Measurements from ENCODE around the gene ZNF428.
"Not testable (repeated sequence)": the region's sequence is repeated elsewhere in the genome, so short reads cannot be mapped to it uniquely, and the experiment has no call there.

The ZNF428 gene

GRCh38 chr19:43619262-43620060 lies at the start of gene ZNF428:
ZNF428 (minus strand) TSS chr19:43619629; CDS start chr19:43614304, 5,325 bp downstream.
- DNase-seq (ENCODE audit: low read depth), result peak; percentile 67

- peak; percentile 100 for DNase-seq (ENCODE audit: low read depth)
Observed at GRCh38 chr19:43668406-43669109, 49.1 kb upstream of the ZNF428 start.

GRCh38 chr19:43667876-43668405 lies 48.5 kb upstream of the ZNF428 start:
- no peak for DNase-seq (ENCODE audit: low read depth)

- no peak for DNase-seq (ENCODE audit: low read depth)
Observed at GRCh38 chr19:43667126-43667875, 47.9 kb upstream of the ZNF428 start.

GRCh38 chr19:43664018-43664417 lies 44.6 kb upstream of the ZNF428 start:
- no peak for DNase-seq (ENCODE audit: low read depth)

GRCh38 chr19:43662487-43662886 lies 43.1 kb upstream of the ZNF428 start:
- DNase-seq (ENCODE audit: low read depth), result no peak

GRCh38 chr19:43660971-43661360 lies 41.5 kb upstream of the ZNF428 start:
- no peak for DNase-seq (ENCODE audit: low read depth)

GRCh38 chr19:43660301-43660970 lies 41.0 kb upstream of the ZNF428 start:
- DNase-seq (ENCODE audit: low read depth), result no peak

- no peak for DNase-seq (ENCODE audit: low read depth)
Observed at GRCh38 chr19:43658494-43658893, 39.1 kb upstream of the ZNF428 start.

GRCh38 chr19:43658001-43658400 lies 38.6 kb upstream of the ZNF428 start:
- no peak for DNase-seq (ENCODE audit: low read depth)

GRCh38 chr19:43656436-43656835 lies 37.0 kb upstream of the ZNF428 start:
- no peak for DNase-seq (ENCODE audit: low read depth)

- DNase-seq (ENCODE audit: low read depth), result no peak
Observed at GRCh38 chr19:43652546-43652874, 33.1 kb upstream of the ZNF428 start.

GRCh38 chr19:43651758-43652545 lies 32.5 kb upstream of the ZNF428 start:
- no peak for DNase-seq (ENCODE audit: low read depth)

GRCh38 chr19:43650276-43650675 lies 30.8 kb upstream of the ZNF428 start:
- not testable (repeated sequence) for DNase-seq (ENCODE audit: low read depth)

- DNase-seq (ENCODE audit: low read depth), result no peak
Observed at GRCh38 chr19:43649514-43649913, 30.1 kb upstream of the ZNF428 start.

- DNase-seq (ENCODE audit: low read depth), result no peak
Observed at GRCh38 chr19:43648633-43649032, 29.2 kb upstream of the ZNF428 start.

GRCh38 chr19:43644181-43644580 lies 24.8 kb upstream of the ZNF428 start:
- DNase-seq (ENCODE audit: low read depth), result no peak

GRCh38 chr19:43643326-43643725 lies 23.9 kb upstream of the ZNF428 start:
- DNase-seq (ENCODE audit: low read depth), result no peak

GRCh38 chr19:43642531-43642930 lies 23.1 kb upstream of the ZNF428 start:
- DNase-seq (ENCODE audit: low read depth), result no peak

- DNase-seq (ENCODE audit: low read depth), result no peak
Observed at GRCh38 chr19:43641333-43641732, 21.9 kb upstream of the ZNF428 start.

- no peak for DNase-seq (ENCODE audit: low read depth)
Observed at GRCh38 chr19:43640424-43640757, 21.0 kb upstream of the ZNF428 start.
